H9 (cell line): ENCODE measurements around the gene KCNJ12. TPM values are rescaled to one million over a fixed set of nuclear protein-coding genes. Genes with fewer than 3 reads are reported as not detected.

Experiments used
- DNase-seq: peaks from one replicate; pipeline ENCODE4 v3.0.0-alpha.2; 2017
- H2AFZ ChIP-seq: one replicate; pipeline ENCODE4 v1.6.1; 2013; ENCODE audit warnings: mild to moderate bottlenecking, low read length, control low read depth, moderate library complexity
- H2AK5ac ChIP-seq: 2 replicates; pipeline ENCODE4 v1.6.1; 2013; ENCODE audit warnings: low read length, control low read depth, mixed read lengths; ENCODE audit not compliant: insufficient read length
- H2BK120ac ChIP-seq: one replicate; pipeline ENCODE4 v1.6.1; 2013; ENCODE audit warnings: low read depth, mild to moderate bottlenecking, low read length, control low read depth, inconsistent platforms; ENCODE audit not compliant: poor library complexity, severe bottlenecking
- H2BK12ac ChIP-seq: 2 replicates; pipeline ENCODE4 v1.6.1; 2013; ENCODE audit warnings: low read length, control low read depth, mixed read lengths, low read depth; ENCODE audit not compliant: insufficient read length
- H2BK15ac ChIP-seq: 2 replicates; pipeline ENCODE4 v1.6.1; 2013; ENCODE audit warnings: low read depth, low read length, control low read depth
- H2BK20ac ChIP-seq: one replicate; pipeline ENCODE4 v1.6.1; 2013; ENCODE audit warnings: low read depth, mild to moderate bottlenecking, low read length, control low read depth, inconsistent platforms; ENCODE audit not compliant: poor library complexity, severe bottlenecking
- H2BK5ac ChIP-seq: 2 replicates; pipeline ENCODE4 v1.6.1; 2013; ENCODE audit warnings: low read length, control low read depth, mixed read lengths; ENCODE audit not compliant: insufficient read length
- H3K14ac ChIP-seq: 2 replicates; pipeline ENCODE4 v1.6.1; 2013; ENCODE audit warnings: low read length, control low read depth; ENCODE audit not compliant: insufficient read depth
- H3K18ac ChIP-seq: 2 replicates; pipeline ENCODE4 v1.6.1; 2013; ENCODE audit warnings: low read depth, mild to moderate bottlenecking, mixed read lengths, low read length, control low read depth; ENCODE audit not compliant: insufficient read length
- H3K23ac ChIP-seq: 2 replicates; pipeline ENCODE4 v1.6.1; 2013; ENCODE audit warnings: low read length, control low read depth, mixed read lengths, low read depth; ENCODE audit not compliant: insufficient read length
- H3K23me2 ChIP-seq: 2 replicates; pipeline ENCODE4 v1.6.1; 2013; ENCODE audit warnings: low read depth, mild to moderate bottlenecking, mixed read lengths, low read length, control low read depth; ENCODE audit not compliant: insufficient read length, poor library complexity, severe bottlenecking
- H3K27ac ChIP-seq: 2 replicates; pipeline ENCODE4 v1.5.1; 2013; ENCODE audit warnings: low read length, control low read depth, mixed read lengths, low read depth; ENCODE audit not compliant: insufficient read length
- H3K27me3 ChIP-seq: 2 replicates; pipeline ENCODE4 v1.6.1; 2013; ENCODE audit warnings: low read length, control low read depth, inconsistent platforms; ENCODE audit not compliant: insufficient read depth
- H3K4ac ChIP-seq: 2 replicates; pipeline ENCODE4 v1.6.1; 2013; ENCODE audit warnings: low read depth, mild to moderate bottlenecking, control low read depth, inconsistent platforms, low read length, moderate library complexity
- H3K4me1 ChIP-seq: 2 replicates; pipeline ENCODE4 v1.6.1; 2013; ENCODE audit warnings: low read length, control low read depth, inconsistent platforms; ENCODE audit not compliant: insufficient read depth
- H3K4me2 ChIP-seq: 2 replicates; pipeline ENCODE4 v1.6.1; 2013; ENCODE audit warnings: low read length, control low read depth, mixed read lengths; ENCODE audit not compliant: insufficient read length, insufficient read depth
- H3K56ac ChIP-seq: 2 replicates; pipeline ENCODE4 v1.6.1; 2013; ENCODE audit warnings: low read depth, mild to moderate bottlenecking, mixed read lengths, low read length, control low read depth; ENCODE audit not compliant: insufficient read length
- H3K79me1 ChIP-seq: 2 replicates; pipeline ENCODE4 v1.6.1; 2013; ENCODE audit warnings: low read depth, mild to moderate bottlenecking, moderate library complexity, low read length, control low read depth, inconsistent platforms; ENCODE audit not compliant: insufficient read depth, poor library complexity, severe bottlenecking
- H3K79me2 ChIP-seq: 2 replicates; pipeline ENCODE4 v1.6.1; 2013; ENCODE audit warnings: low read length, control low read depth, inconsistent platforms; ENCODE audit not compliant: insufficient read depth
- H3K9ac ChIP-seq: 2 replicates; pipeline ENCODE4 v1.6.1; 2013; ENCODE audit warnings: low read length, control low read depth, mixed read lengths; ENCODE audit not compliant: insufficient read length; ENCODE audit errors: extremely low read depth
- H3K9me3 ChIP-seq: one replicate; pipeline ENCODE4 v1.6.1; 2013; ENCODE audit warnings: low read depth, low read length, inconsistent platforms; ENCODE audit not compliant: control insufficient read depth
- H3T11ph ChIP-seq: one replicate; pipeline ENCODE4 v1.6.1; 2013; ENCODE audit warnings: mild to moderate bottlenecking, low read length, control low read depth, inconsistent platforms
- H4K20me1 ChIP-seq: one replicate; pipeline ENCODE4 v1.6.1; 2013; ENCODE audit not compliant: control insufficient read depth, insufficient read length, insufficient read depth
- H4K5ac ChIP-seq: 2 replicates; pipeline ENCODE4 v1.6.1; 2013; ENCODE audit warnings: low read depth, mild to moderate bottlenecking, mixed read lengths, low read length, control low read depth; ENCODE audit not compliant: insufficient read length
- H4K8ac ChIP-seq: replicated peaks from 2 replicates; pipeline ENCODE4 v1.6.1; 2013; ENCODE audit warnings: low read length, control low read depth, mixed read lengths, low read depth; ENCODE audit not compliant: insufficient read length
- H4K91ac ChIP-seq: 2 replicates; pipeline ENCODE4 v1.6.1; 2013; ENCODE audit warnings: low read depth, mild to moderate bottlenecking, moderate library complexity, mixed read lengths, low read length, control low read depth; ENCODE audit not compliant: insufficient read length
- H3K27ac Mint-ChIP-seq, 3 experiments: 2 replicates in 2 of 3; 3 replicates in 1 of 3; pipeline ENCODE4 v1.8.0; 2020 to 2021; ENCODE audit warnings: mixed read lengths in 3 of 3, mild to moderate bottlenecking in 1 of 3, moderate library complexity in 1 of 3
- H3K27me3 Mint-ChIP-seq: 2 replicates; pipeline ENCODE4 v1.8.0; 2021; ENCODE audit warnings: low read depth, mild to moderate bottlenecking, moderate library complexity, mixed read lengths
- H3K36me3 Mint-ChIP-seq, 3 experiments: 2 replicates in 2 of 3; 3 replicates in 1 of 3; pipeline ENCODE4 v1.8.0; 2020 to 2021; ENCODE audit warnings: low read depth in 3 of 3, mixed read lengths in 3 of 3; ENCODE audit not compliant: insufficient read depth in 1 of 3
- H3K4me1 Mint-ChIP-seq, 2 experiments: 2 replicates each; pipeline ENCODE4 v1.8.0; 2020; ENCODE audit warnings: mixed read lengths in 2 of 2
- H3K4me3 Mint-ChIP-seq, 2 experiments: 2 replicates in 1 of 2; 3 replicates in 1 of 2; pipeline ENCODE4 v1.8.0; 2020 to 2021; ENCODE audit warnings: mild to moderate bottlenecking in 2 of 2, mixed read lengths in 2 of 2, moderate library complexity in 1 of 2
- H3K9me3 Mint-ChIP-seq, 2 experiments: 2 replicates in 1 of 2; 3 replicates in 1 of 2; pipeline ENCODE4 v1.8.0; 2020; ENCODE audit warnings: mild to moderate bottlenecking in 2 of 2, mixed read lengths in 2 of 2, moderate library complexity in 1 of 2
- CTCF ChIP-seq: fragments of 200-600 bp; sonication (generic); conservative IDR thresholded peaks from 3 replicates; pipeline ENCODE4 v1.8.0; 2021; ENCODE audit warnings: antibody characterized with exemption, mild to moderate bottlenecking
- WGBS: extraction: QIAGEN DNeasy Blood & Tissue Kit; methylation state at CpG from one replicate; pipeline ENCODE4 v1.1.7; 2013; ENCODE audit warnings: missing lambda C conversion rate, low lambda C conversion rate, mixed read lengths; ENCODE audit not compliant: insufficient read length; ENCODE audit errors: extremely low coverage; 5-methylcytosine and 5-hydroxymethylcytosine counted together
- total RNA-seq: library from RNA; stranded (reverse); gene quantifications from 2 replicates; pipeline ENCODE4 v1.2.1, GENCODE V29; 2021

The KCNJ12 gene
- total RNA-seq, 1 experiment from 2014 or later = 0.39 TPM

DNA sequence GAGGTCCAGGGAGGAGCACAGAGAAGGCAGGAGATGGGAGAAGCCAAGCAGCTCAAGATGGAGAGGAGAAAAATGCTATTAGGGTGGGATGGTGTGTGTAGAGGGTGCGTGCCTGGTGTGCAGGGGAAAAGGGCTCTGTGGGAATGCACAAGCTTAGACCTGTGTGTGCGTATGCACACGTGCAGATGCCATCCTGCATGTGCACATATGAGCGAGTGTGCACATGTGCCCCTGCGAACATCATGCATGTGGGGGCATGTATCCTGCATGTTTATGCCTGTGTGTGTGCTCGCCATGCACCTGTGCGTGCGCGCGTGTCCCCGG lies 438 bp upstream of the KCNJ12 start:
- H2BK12ac ChIP-seq = no peak overlapping the region
- no peak overlapping the region for H3K14ac ChIP-seq
- H3K27me3 Mint-ChIP-seq = peaks cover 65% of the 10 kb centered on the region
- H3K23ac ChIP-seq = no peak overlapping the region
- H3K27ac ChIP-seq = no peak overlapping the region
- peaks cover 15% of the 10 kb centered on the region for H3K23me2 ChIP-seq
- peaks cover 15 to 39% of the 10 kb centered on the region in 2 experiments for H3K4me1 Mint-ChIP-seq
- H3K9me3 ChIP-seq = no peaks in the 10 kb centered on the region
- peaks cover 2% of the 10 kb centered on the region for H4K20me1 ChIP-seq
- H3K56ac ChIP-seq = no peak overlapping the region
- H3K4ac ChIP-seq = no peak overlapping the region
- TF ChIP-seq CTCF = no peak
- H3K27ac Mint-ChIP-seq = peak overlapping the region in 1 of 3 experiments; percentile 6; a peak in 1 of 7 replicates
- H3K79me1 ChIP-seq = no peaks in the 10 kb centered on the region
- H3K4me3 Mint-ChIP-seq = peak overlapping the region; percentile 60 to 76
- H3K36me3 Mint-ChIP-seq = no peaks in the 10 kb centered on the region
- no peak for DNase-seq
- H3K4me1 ChIP-seq = no peaks in the 10 kb centered on the region
- H2BK20ac ChIP-seq = no peak overlapping the region
- H2BK5ac ChIP-seq = no peak overlapping the region
- H3T11ph ChIP-seq = no peak overlapping the region
- peaks cover 14% of the 10 kb centered on the region; the same call in 1 of the 2 replicates for H3K27me3 ChIP-seq
- WGBS = no CpG with 5 or more reads among the region's 11 CpGs
- peak overlapping the region; percentile 76 for H3K4me2 ChIP-seq
- H3K9me3 Mint-ChIP-seq = no peaks in the 10 kb centered on the region; a peak in 1 of 5 replicates
- H3K18ac ChIP-seq = no peak overlapping the region
- H2AFZ ChIP-seq = no peak overlapping the region
- no peak overlapping the region for H4K8ac ChIP-seq
- H2AK5ac ChIP-seq = no peak overlapping the region
- H3K9ac ChIP-seq = no peak overlapping the region
- H4K91ac ChIP-seq = no peak overlapping the region
- no peak overlapping the region for H4K5ac ChIP-seq
- H3K79me2 ChIP-seq = no peaks in the 10 kb centered on the region
- no peak overlapping the region for H2BK15ac ChIP-seq
- H2BK120ac ChIP-seq = no peak overlapping the region
